Measurements from ENCODE around the gene LHPP.

LHPP gene

DNA sequence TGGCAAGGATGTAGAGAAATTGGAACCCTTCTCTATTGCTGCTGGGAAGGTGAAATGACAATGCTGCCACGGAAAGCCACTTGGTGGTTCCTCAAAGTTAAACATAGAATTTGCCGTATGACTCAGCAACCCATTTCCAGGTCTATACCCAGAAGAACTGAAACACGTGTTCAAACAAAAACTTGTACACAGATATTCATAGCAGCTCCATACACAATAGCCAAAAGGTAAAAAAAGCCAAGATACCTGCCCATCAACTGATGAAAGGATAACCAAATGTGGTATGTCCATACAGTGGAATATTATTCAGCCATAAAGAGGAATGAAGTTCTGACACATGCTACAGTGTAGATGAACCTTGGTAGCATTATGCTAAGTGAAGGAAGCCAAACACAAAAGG lies 39.1 kb downstream of the LHPP start:
- no peak for DNase-seq

DNA sequence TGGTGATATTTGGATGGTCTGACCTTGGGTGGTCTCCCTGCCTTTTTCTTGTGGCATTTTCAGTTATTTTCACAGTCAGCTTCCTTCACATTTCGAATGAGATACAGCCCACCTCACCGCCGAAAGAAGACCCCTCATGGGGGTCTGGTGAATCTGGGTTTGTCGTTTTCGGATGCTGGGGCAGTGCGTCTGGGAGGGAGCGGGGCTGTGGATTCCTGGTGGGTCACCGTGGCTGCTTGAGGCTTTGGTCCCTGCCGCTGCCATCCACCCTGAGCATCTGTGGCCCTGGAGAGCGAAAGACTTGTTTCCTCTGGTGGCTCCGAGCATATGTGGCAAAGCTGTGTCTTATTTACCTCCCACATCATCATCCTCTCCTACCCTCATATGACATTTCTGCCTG lies 43.1 kb downstream of the LHPP start:
- no peak for DNase-seq

DNA sequence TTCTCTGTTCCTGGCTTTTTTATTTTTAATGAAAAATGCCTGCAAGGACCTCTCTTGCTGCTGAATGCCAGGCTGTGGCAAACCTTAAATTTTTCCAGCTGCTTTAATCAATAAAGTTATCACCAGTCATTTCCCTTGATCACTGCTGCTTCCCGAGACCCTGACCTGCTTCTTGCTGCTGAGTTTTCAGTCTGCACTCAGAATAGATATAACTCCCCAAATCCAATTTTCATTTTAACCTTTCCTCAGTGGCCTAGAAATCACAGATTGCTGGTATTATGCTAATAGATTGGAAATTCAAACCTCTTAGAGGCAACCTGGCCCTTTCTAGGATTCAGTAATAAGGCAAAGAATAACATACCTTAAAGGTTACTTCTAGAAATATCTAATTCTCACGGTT lies 43.7 kb downstream of the LHPP start:
- DNase-seq, result no peak

DNA sequence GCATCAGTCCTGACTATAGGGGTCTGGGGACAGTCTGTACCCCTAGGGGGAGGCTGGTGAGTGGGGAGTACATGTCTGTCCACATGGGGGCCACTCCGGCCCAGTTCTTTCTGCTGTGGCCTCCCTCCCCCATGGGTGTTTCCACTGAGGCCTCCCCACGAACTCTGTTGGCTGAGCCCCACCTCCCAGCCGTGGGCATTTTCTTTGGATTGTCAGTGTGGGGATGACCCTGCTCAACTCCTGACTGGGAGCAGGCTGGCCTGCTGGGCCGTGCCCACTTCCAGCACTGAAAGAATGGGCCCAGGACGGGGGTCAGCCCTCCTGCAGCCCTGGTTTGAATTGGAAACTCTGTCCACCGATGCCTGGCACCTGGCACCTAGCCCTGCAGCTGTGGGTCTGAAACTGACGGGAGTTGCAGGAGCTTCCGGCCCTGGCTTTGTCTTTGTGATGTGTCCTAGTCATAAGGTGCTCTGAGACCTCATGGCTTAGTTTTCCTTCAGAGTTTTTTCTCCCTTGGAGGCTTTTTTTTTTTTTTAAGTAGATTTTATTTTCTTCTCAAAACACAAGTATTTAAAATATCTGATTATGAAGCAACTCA lies 46.5 kb downstream of the LHPP start:
- DNase-seq, result no peak

DNA sequence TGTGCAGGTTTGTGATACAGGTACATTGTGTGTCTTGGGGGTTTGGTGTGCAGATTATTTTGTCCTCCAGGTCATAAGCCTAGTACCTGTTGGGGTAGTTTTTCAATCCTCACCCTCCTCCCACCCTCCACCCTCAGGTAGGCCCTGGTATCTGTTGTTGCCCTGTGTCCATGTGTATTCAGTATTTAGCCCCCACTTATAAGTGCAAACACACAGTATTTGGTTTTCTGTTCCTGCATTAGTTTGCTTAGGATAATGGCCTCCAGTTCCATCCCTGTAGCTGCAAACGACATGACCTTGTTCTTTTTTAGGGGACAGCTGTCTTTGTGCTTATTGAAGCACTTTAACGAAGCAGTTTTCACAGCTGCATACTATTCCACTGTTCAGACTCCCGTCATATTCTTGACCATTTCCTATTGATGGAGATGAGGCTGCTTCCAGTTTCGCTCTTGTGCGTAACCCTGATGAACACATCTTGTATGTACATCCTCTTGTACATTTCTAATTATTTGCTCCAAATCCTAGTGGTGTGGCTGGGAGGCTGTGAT lies 47.4 kb downstream of the LHPP start:
- no peak for DNase-seq

DNA sequence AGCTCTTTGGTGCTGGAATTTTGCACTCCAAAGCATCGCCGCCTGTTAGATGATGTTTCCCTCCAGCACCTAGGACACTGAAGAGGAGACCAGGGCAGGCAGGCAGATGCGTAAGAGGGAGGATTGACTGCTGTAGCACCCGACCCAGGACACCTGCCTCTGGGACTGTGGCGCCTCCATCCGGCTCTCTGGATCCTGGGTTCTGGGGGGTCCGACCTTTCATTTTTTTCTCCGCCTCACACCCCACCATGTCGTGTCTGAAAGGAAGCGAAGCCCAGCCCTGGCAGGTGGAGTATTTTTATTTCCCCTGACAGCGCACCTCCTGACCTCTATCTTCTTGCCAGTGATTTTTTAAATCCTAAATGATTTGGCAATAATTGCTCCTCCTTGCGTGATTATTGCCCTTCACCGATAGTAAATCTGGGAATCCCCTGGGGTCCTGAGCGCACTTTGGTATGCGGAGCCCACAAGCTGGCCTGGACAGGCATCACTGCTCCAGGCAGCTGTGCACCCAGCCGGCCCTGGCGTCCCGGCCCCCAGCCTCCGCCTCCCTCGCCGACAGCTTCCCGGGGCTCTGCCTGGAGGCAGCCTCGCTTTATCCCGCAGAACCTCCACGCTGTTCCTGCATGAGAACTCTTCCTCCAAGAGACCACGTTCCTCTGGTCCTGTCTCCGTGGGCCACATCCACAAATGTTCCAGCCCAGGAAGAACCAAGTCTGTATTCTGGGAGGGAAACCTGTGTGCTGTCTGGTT lies 48.4 kb downstream of the LHPP start:
- no peak for DNase-seq

DNA sequence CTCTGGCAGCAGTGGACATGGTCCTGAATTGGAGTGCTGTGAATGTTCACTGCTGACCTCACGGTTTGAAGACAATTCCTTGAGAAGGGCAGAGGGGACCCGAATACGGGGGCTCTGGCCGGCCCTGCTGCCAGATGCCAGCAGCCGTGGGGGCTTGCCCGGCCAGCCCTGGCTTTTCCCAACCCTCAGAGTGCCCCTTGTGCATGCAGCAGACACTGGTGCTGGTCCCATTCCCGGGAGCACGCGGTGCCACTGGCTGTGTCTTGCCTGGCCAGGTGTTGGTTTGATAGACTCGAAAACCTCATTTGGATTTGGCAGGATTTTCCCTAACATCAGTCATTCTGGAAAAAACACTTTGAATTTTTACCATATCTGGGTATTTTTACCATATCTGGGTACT lies 49.1 kb downstream of the LHPP start:
- no peak for DNase-seq

DNA sequence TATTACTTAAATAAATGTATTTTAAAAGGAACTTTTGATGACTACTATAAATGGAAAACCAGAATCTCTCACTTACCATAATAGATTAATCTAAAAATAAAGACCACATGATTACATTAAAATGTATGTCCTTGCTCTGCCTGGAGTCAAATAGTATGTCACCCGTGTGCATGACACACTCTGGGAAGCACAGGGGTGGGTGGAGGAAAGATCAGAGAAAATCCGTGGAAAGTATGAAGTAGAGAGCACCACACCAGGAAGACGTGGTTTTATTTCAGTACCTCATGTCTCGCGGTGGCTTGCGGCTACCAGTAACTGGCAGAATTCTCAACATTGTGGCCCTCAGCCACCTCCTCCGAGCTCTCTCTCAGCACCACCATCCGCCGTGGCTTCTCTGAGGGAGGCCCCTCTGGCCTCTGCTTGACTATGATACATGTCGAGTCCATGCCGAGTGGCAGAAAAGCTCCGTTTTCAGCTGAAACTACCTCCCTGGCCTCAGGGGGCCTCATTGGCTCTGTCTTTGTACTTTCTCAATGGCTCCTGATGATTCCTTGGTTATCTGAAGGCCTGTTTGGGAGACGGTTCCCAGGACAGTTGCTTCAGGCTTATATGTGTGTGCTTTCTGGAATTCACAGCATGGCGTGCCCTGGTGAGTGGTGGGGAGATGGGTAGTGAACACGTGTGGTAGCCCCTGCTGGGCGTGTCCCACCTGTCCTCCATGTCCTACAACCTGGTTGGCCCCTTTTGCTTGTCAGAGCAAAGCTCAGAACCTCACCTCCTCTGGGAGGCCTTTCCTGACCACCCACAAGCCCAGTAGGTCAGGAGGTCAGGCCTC lies 49.8 kb downstream of the LHPP start:
- DNase-seq, result no peak

DNA sequence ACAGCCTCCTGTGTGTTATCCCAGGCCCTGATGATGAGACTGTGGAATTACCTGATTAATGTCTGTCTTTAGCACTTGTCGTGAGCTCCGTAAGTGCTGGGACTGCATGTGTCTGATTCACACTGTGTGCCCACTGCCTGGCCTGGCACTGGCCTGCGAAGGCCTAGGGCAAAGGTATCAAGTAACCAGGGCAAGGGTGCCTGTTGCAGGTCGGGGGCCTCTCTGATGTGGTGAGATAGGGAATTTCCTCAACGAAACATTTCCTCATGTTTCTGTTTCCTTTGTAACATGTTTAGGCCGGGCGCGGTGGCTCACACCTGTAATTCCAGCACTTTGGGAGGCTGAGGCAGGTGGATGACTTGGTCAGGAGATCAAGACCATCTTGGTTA lies 50.4 kb downstream of the LHPP start:
- no peak for DNase-seq

DNA sequence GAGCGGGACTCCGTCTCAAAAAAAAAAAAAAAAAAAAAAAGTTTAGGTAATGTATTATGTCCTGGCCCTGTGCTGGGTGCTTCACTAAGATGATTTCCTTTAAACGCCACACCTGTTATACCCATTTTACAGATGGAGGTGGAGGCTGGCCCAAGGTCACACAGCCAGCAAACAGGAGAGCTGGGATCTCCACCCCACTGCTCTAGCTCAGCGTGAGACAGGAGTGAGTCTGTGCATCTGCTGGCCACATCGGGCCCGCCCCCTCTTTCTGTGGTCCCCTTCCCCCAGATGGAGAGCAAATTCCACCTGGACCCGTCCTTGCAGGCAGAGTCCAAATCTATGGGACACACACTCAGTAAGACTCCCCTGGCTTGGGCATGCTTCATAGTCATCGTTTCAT lies 51.0 kb downstream of the LHPP start:
- DNase-seq, result no peak

DNA sequence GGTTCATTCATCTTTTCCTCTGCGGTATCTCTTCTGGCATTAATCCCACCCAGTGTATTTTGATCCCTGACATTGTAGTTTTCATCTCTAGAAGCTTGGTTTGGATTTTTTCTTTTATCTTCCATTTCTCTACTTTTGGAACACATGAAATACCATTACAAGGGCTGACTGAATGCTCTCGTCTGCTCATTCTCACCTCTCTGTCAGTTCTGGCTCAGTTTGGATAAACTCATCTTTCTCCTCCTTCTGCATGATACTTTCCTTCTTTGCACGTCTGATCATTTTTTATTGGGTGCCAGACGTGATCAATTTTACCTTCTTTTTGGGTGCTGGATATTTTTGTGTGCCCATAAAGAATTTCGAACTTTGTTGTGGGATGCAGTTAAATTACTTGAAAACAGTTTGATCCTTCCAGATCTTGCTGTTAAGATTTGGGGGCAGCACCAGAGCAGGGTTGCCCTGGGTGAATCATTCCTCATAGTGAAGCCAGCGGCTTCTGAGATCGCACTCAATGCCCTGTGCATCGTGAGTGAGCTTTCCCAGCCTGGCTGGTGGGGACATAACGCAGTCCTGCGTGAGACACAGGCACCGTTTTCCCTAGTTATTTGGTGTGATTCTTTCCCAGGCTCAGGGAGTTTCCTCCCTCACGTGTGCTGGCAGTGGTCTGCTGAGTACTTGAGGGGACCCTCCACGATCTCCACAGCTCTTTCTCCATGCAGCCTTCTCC lies 53.8 kb downstream of the LHPP start:
- DNase-seq, result no peak

DNA sequence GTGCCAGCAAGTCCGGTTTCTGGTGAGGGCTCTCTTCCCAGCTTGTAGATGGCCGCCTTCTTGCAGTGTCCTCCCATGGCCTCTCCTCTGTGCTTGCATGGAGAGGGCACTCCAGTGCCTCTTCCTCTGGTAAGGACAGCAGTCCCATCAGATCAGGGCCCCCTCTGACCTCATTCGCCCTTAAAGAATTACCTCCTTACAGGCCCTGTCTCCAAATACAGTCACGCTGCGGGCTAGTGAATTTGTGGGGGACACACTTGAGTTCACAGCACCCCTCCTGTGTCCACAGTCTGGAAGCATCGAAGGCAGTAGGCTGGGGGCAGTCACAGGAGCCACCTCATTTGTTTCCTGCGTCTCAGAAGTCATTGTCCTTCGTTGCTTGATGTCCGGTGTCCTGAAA lies 54.6 kb downstream of the LHPP start:
- no peak for DNase-seq

DNA sequence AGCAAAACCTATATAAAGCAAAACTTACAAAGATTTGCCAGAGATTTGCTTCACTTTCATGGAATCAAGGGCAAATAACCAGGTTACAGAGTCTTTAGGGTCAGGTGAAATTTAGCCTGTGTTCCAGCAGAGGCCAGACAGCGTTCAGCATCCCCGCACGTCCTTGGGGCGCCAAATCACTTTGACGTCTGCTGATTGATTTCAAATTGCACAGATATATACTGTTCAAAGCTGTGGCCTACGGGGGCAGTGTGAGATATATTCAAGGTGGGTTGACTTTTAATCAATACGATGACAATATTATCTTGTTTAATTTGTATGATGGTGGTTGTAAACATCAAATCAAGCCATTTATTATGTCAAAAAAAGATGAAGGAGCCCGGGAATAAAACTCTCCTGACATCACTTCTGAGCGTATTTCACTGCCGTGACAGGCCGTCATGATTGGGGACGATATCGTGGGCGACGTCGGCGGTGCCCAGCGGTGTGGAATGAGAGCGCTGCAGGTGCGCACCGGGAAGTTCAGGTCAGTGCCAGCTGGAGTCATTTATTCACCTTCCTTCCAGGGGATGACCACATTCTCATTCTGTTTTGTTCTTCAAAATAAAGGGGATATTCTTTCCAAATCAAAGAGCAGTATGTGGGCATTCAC lies 55.2 kb downstream of the LHPP start:
- no peak for DNase-seq

DNA sequence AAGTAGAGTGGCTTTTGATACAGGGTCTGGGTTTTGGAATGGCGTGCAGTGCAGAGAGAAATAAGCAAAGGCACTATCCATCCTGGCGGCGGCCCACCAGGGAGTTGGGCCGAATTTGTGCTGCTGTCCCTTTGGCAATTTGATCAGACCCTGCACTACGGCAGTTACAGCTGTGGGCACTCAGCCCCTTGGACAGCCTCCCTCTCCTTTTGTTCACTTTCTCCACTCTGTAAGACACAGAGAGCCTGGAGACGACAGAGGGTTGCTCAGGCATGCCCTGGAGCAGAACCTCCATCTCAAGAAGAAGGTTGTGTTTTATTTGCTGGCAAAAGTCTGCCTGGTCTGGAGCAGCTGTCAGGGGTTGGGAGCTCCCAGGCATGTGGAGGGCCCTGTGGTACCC lies 55.8 kb downstream of the LHPP start:
- no peak for DNase-seq

DNA sequence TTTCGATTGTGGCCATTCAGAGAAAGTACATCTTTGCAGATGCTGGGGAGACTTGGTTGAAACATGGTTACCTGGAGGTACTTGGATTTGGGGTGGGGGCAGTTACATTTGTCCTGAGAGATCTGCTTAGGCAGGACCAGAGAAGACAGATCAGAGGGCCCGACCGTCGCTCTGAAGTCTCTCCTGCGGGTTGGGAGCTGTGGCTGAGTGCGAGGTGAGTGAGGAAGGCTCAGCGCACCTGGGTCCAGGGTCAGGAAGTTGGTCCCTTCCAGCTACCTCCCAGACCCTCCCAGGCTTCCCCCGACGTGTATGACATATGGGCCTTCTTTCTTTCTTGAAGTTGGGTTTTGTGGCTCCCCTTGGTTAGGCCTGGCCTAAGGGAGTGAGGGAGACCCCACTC lies 56.3 kb downstream of the LHPP start:
- DNase-seq, result no peak

DNA sequence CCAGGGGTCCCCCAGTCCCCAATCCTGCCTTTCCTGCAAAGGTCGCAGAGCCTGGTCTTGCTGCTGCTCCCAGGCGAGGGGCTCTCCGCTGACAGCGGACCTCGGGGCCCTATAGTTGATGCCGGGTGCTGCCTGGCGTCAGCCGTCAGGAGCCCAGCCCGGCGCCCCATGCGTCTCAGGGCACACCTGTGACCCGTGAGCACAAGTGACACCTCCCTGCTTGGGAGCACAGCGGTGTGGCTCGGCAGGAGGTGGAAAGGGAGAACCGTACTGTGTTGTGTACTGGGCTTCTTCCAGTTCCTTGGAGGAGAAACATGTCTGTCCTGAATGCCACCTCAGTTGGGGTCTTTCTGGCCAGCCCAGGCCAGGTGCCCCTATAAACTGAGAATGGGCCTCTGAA lies 56.7 kb downstream of the LHPP start:
- DNase-seq, result no peak

DNA sequence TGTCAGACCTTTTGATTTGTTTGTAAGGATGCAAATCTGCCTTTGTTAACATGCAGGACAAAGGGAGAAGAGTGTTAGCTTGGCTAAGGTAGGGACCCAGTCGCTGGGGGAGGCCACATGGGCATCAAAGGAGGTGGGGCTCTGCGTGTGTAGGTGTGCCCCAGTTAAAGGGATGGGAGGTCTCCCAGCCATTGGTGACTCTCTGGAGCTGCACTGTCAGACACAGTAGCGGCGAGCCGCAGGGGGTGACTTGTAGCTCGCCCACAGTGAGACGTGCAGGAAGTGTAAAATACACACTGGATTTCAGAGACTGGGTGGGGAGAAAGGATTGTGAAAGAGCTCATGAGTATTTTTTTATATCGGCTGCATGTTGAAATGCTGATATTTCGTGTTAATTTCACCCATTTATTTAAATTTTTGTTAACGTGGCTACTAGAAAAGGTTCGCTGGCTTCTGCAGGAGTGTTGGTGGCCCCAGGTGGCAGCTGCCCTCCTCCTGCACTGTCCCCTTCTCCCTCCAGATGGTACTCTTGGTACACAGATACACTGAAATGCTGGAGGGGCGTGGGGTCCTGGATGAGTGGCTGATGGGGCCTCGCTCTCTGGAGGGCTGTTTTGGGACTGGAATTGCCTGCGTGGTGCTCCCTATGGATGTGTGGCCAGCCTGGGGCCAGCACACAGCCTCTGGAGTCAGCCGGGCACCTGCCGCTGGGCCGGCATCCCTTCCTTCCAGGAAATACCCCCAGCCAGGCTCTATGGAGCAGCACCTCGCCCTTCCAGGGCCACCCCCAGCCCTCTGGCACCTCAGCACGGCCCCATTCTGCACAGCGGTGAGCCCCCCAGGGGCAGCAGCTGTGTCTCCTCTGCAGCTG lies 59.2 kb downstream of the LHPP start:
- no peak for DNase-seq

DNA sequence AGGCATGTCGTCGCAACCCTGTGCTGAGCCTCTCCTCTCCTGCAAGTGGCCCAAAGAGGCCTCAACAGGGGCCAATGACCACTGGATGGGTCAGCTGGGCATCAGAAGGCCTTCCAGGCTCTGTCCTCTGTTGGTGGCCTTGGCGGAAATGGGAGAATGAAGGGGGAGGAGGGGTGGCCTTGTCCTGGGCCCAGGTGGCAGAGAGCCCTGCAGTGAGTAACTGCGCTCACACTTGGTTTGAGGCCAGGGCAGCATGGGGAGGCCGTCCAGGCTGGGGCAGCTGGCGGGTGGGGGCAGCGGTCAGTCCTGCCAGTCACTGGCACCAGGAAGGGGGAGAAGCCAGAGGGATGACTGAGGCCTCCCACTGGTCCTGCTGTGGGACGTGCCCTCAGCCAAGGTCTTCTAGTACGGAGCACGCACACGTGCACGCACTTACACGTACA lies 59.8 kb downstream of the LHPP start:
- DNase-seq, result no peak

DNA sequence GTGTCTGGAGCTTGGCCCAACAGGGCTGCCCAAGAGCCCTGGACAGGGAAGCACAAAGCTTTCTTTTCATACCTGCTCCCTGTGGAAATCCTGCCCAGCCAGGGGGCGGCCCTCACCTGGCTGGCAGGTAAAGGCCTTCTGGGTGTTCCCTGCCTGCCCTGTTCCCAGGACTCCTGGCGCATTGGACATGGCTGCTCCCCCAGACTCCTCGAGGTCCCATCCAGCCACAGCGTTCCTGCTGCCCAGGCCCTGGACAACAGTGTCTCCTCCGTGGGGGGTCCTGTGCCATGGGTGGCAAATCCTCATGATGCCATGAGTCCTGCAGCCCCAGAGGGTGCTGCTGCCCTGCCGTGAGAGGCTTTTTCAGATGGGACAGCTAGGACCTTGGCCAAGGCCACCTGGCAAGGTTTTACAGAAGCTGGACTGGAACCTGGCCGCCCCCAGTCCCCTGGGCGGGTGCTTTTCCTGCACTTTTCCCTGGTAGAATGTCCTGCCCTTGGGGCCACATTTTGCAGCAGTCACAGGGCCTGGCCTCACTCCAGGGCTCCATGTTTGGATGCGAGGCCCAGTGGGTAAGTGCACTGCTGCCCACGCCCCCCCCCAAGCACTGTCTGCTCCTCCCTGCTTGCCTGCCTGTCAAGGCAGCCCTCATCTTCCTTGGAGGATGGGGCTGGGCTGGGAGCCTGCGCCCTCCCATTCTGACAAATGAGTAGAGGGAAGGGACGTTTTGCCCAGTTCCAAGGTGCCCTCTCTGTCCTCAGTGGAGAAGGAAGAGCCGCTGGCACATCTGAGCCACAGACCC lies 60.7 kb downstream of the LHPP start:
- DNase-seq, result no peak

Measured in NCI-H1417 treated with DMSO at 0.1 percent for 48 hours (cell line).